Ovary (tissue), 3 donors: ENCODE data around the gene MAMDC4.

Source experiments
- EP300 ChIP-seq: sonication (generic); formaldehyde crosslinking; IDR thresholded peaks from one replicate; pipeline ENCODE4 v1.6.1; 2017; ENCODE audit warnings: antibody characterized with exemption
- TF ChIP-seq, protein P1 (sequence below), 3 donors: fragments of 450-650 bp in 2 of 3; fragments of 200-600 bp in 1 of 3; IDR thresholded peaks; one replicate each; pipeline versions ENCODE4 v1.5.1 to v1.8.0; 2016 to 2022; ENCODE audit warnings: antibody characterized with exemption in 3 of 3, mild to moderate bottlenecking in 1 of 3
- donor health status: DM: no; HTN: no; CAD: no.

DNA sequence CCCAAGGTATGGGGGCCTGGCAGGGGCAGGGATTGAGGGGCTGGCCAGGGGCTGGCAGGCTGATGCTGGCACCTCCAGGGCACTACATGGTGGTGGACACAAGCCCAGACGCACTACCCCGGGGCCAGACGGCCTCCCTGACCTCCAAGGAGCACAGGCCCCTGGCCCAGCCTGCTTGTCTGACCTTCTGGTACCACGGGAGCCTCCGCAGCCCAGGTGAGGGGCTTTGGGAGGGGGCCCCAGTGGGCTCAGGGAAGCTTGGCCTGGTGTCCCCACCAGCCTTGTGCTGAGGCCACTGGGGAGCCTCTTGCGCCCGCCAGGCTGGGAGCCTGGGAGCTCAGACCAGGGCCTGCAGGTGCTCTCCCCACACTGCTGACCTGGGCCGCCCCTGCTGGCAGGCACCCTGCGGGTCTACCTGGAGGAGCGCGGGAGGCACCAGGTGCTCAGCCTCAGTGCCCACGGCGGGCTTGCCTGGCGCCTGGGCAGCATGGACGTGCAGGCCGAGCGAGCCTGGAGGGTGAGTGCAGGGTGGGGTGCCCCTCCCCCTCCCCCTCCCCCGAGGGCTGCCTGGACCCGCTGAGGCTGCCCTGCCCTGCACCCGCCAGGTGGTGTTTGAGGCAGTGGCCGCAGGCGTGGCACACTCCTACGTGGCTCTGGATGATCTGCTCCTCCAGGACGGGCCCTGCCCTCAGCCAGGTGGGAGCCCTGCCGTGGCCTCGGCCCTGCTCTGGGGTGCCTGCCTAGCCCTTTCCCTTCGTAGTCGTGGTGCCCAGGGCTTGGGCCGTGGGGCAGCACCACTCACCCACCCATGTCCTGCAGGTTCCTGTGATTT is 5.7 kb downstream of the MAMDC4 start:
- TF ChIP-seq EP300, result no peak
- TF ChIP-seq, protein P1, sequence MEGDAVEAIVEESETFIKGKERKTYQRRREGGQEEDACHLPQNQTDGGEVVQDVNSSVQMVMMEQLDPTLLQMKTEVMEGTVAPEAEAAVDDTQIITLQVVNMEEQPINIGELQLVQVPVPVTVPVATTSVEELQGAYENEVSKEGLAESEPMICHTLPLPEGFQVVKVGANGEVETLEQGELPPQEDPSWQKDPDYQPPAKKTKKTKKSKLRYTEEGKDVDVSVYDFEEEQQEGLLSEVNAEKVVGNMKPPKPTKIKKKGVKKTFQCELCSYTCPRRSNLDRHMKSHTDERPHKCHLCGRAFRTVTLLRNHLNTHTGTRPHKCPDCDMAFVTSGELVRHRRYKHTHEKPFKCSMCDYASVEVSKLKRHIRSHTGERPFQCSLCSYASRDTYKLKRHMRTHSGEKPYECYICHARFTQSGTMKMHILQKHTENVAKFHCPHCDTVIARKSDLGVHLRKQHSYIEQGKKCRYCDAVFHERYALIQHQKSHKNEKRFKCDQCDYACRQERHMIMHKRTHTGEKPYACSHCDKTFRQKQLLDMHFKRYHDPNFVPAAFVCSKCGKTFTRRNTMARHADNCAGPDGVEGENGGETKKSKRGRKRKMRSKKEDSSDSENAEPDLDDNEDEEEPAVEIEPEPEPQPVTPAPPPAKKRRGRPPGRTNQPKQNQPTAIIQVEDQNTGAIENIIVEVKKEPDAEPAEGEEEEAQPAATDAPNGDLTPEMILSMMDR (IDR thresholded peaks at IDR 0.05), result no peak
